A549 (cell line): Measurements from ENCODE around the gene ABCB9.

Experiments used
- CBX2 ChIP-seq: fragments of 200-600 bp; sonication (generic); IDR thresholded peaks from 2 replicates; pipeline ENCODE4 v1.6.1; 2016; ENCODE audit warnings: low read depth, mild to moderate bottlenecking, borderline replicate concordance
- CEBPB ChIP-seq, 2 experiments: fragments of >200 bp in 1 of 2; sonication (Bioruptor Twin) in 1 of 2; formaldehyde crosslinking in 1 of 2; IDR thresholded peaks; 2 replicates each; pipeline ENCODE4 v1.6.1; 2012 to 2016
- CTCF ChIP-seq: fragments of >200 bp; sonication (Bioruptor Twin); formaldehyde crosslinking; IDR thresholded peaks from 3 replicates; pipeline ENCODE4 v1.5.1; 2016
- HOXB13 ChIP-seq: fragments of 250-450 bp; sonication (Bioruptor Pico); IDR thresholded peaks from 2 replicates; pipeline ENCODE4 v1.5.0; 2020; ENCODE audit warnings: low read depth, mild to moderate bottlenecking, moderate library complexity
- POLR2A ChIP-seq: IDR thresholded peaks from 2 replicates; pipeline ENCODE4 v1.6.1; 2012; ENCODE audit warnings: mild to moderate bottlenecking, low read length
- RFX5 ChIP-seq: fragments of 450-650 bp; IDR thresholded peaks from 2 replicates; pipeline ENCODE4 v1.7.1; 2014; ENCODE audit warnings: antibody characterized with exemption, mild to moderate bottlenecking, moderate library complexity
- SMC3 ChIP-seq: fragments of >200 bp; sonication (Bioruptor Twin); formaldehyde crosslinking; IDR thresholded peaks from 3 replicates; pipeline ENCODE4 v1.6.1; 2018; ENCODE audit warnings: inconsistent platforms

- no peak for TF ChIP-seq CTCF
- TF ChIP-seq POLR2A, result no peak
- TF ChIP-seq HOXB13 (CRISPR knock-in tag), result no peak
- no peak for TF ChIP-seq RFX5
- no peak for TF ChIP-seq CEBPB (IDR thresholded peaks at IDR 0.05)
- no peak for TF ChIP-seq CBX2
- TF ChIP-seq SMC3, result no peak
Observed at GRCh38 chr12:122996621-122997342, 30.5 kb upstream of the ABCB9 start.
